Activated T-cell treated with anti-CD3 and anti-CD28 coated beads, Interleukin-2, amount 50 U/mL, for 72 hours (primary cell): Measurements from ENCODE around the gene SKAP2. TPM values are rescaled to one million over a fixed set of nuclear protein-coding genes. Genes with fewer than 3 reads are reported as not detected.

ENCODE experiments used
- ATAC-seq, 2 donors: fragments of 150-1000 bp; cut with Tn5 transposase; replicated peaks in 1 of 2; 2 replicates each; pipeline ENCODE4 v1.10.0; 2021; ENCODE audit warnings: moderate library complexity in 2 of 2, mild to moderate bottlenecking in 1 of 2
- DNase-seq, 2 donors: peaks; one replicate each; pipeline ENCODE4 v3.0.0; 2021 to 2022; ENCODE audit warnings: mixed read lengths in 1 of 2
- H3K27ac Mint-ChIP-seq: one replicate; pipeline ENCODE4 v1.8.0; 2022; ENCODE audit warnings: mild to moderate bottlenecking, moderate library complexity, mixed read lengths
- H3K27me3 Mint-ChIP-seq: one replicate; pipeline ENCODE4 v1.8.0; 2022; ENCODE audit warnings: low read depth, mixed read lengths
- H3K36me3 Mint-ChIP-seq, 2 donors: one replicate each; pipeline ENCODE4 v1.8.0; 2022; ENCODE audit warnings: mixed read lengths in 2 of 2, mild to moderate bottlenecking in 1 of 2; ENCODE audit not compliant: insufficient read depth in 2 of 2
- H3K4me1 Mint-ChIP-seq: one replicate; pipeline ENCODE4 v1.8.0; 2022; ENCODE audit warnings: low read depth, mixed read lengths
- H3K4me3 Mint-ChIP-seq, 2 donors: one replicate each; pipeline ENCODE4 v1.8.0; 2022; ENCODE audit warnings: mild to moderate bottlenecking in 2 of 2, mixed read lengths in 2 of 2, moderate library complexity in 2 of 2
- H3K9me3 Mint-ChIP-seq, 2 donors: one replicate each; pipeline ENCODE4 v1.8.0; 2022; ENCODE audit warnings: mixed read lengths in 2 of 2
- total RNA-seq, 2 donors: library from RNA; stranded (reverse); gene quantifications; one replicate each; pipeline ENCODE4 v1.2.3, GENCODE V29; 2022

SKAP2 gene
- total RNA-seq, 2 donors from 2014 or later: 9.7 to 22.4 TPM

DNA sequence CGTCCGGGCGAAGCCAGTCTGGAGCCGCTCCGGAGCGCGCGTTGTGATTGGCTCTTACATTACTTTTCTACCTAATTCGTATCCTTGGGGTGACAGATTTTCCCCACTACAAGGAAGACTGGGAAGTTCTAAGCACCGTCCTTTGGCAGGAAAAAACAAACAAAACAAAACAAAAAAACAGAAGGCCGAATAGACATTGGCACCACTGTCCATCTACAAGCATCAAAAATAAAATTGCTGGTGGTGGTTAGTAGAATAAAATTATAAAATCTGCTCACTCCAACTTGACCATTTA lies 651 bp upstream of the SKAP2 start:
- Mint-ChIP-seq H3K36me3 (peaks cover 3 to 6% of the 10 kb centered on the region in 2 donors), H3K27ac (peak overlapping the region; percentile 74), H3K27me3 (peaks cover 39% of the 10 kb centered on the region), H3K9me3 (peaks cover 1 to 4% of the 10 kb centered on the region in 2 donors), H3K4me1 (peaks cover 25% of the 10 kb centered on the region), H3K4me3 (peak overlapping the region; percentile 74 to 100)
- no peak for DNase-seq
- peak; percentile 39 to 48 for ATAC-seq

- H3K27ac Mint-ChIP-seq: peak overlapping the region; percentile 34
- DNase-seq (peak; percentile 8 to 19), ATAC-seq (peak; percentile 26 to 33)
- H3K4me3 Mint-ChIP-seq: peak overlapping the region; percentile 74 to 100
- H3K27me3 Mint-ChIP-seq: peaks cover 39% of the 10 kb centered on the region
- peaks cover 3 to 6% of the 10 kb centered on the region in 2 donors for H3K36me3 Mint-ChIP-seq
- H3K4me1 Mint-ChIP-seq: peaks cover 25% of the 10 kb centered on the region
- H3K9me3 Mint-ChIP-seq: peaks cover 1 to 4% of the 10 kb centered on the region in 2 donors
Measured at GRCh38 chr7:26863518-26864308, 677 bp downstream of the SKAP2 start.

GRCh38 chr7:26862834-26863233 lies 1.6 kb downstream of the SKAP2 start:
- DNase-seq: no peak
- Mint-ChIP-seq H3K27ac (no peak overlapping the region), H3K4me3 (peak overlapping the region in 1 of 2 donors; percentile 74), H3K36me3 (peaks cover 3 to 6% of the 10 kb centered on the region in 2 donors), H3K9me3 (peaks cover 1 to 4% of the 10 kb centered on the region in 2 donors), H3K4me1 (peaks cover 25% of the 10 kb centered on the region), H3K27me3 (peaks cover 47% of the 10 kb centered on the region)
- no peak for ATAC-seq

DNA sequence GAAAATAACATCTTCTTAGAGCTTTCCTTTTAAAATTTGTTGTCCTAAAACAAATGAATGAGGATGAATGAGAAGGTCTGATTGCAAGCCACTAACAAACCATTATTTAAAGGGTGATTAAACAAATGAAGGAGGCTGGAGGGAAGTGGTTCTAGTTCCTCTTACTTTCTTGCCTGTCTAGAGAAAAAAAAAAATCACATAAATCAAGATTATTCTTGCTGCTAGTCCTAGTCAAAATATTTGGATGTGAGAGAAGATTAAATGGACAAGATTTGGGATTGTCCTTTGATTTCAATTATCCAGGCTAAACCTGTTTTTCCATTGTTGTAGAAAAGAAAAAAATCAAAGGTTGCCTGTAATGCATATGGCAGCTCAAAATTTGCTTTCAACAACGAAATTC lies 3.3 kb downstream of the SKAP2 start:
- Mint-ChIP-seq H3K4me3 (no peak overlapping the region), H3K27me3 (peaks cover 64% of the 10 kb centered on the region), H3K9me3 (peaks cover 1 to 4% of the 10 kb centered on the region in 2 donors), H3K36me3 (peaks cover 3 to 6% of the 10 kb centered on the region in 2 donors), H3K27ac (no peak overlapping the region), H3K4me1 (peaks cover 35% of the 10 kb centered on the region)
- ATAC-seq: no peak
- no peak for DNase-seq

- Mint-ChIP-seq H3K27ac (no peak overlapping the region), H3K27me3 (peaks cover 67% of the 10 kb centered on the region), H3K4me1 (peaks cover 32% of the 10 kb centered on the region), H3K9me3 (no peaks in the 10 kb centered on the region), H3K36me3 (peaks cover 2 to 3% of the 10 kb centered on the region in 2 donors), H3K4me3 (no peak overlapping the region)
- DNase-seq (no peak), ATAC-seq (no peak)
Measured at GRCh38 chr7:26860361-26860760, 4.0 kb downstream of the SKAP2 start.

- ATAC-seq: no peak
- Mint-ChIP-seq H3K27ac (no peak overlapping the region), H3K27me3 (peaks cover 71% of the 10 kb centered on the region), H3K4me3 (no peak overlapping the region), H3K36me3 (peaks cover 1 to 2% of the 10 kb centered on the region in 2 donors), H3K4me1 (peaks cover 26% of the 10 kb centered on the region), H3K9me3 (no peaks in the 10 kb centered on the region)
- DNase-seq: no peak
Measured at GRCh38 chr7:26859720-26860119, 4.7 kb downstream of the SKAP2 start.

GRCh38 chr7:26858735-26859134 lies 5.7 kb downstream of the SKAP2 start:
- H3K4me1 Mint-ChIP-seq: peaks cover 18% of the 10 kb centered on the region
- H3K36me3 Mint-ChIP-seq: no peaks in the 10 kb centered on the region
- DNase-seq: no peak

GRCh38 chr7:26858241-26858715 lies 6.1 kb downstream of the SKAP2 start:
- Mint-ChIP-seq H3K4me1 (peaks cover 14% of the 10 kb centered on the region), H3K27ac (no peak overlapping the region), H3K9me3 (no peaks in the 10 kb centered on the region), H3K4me3 (no peak overlapping the region), H3K36me3 (no peaks in the 10 kb centered on the region), H3K27me3 (peaks cover 78% of the 10 kb centered on the region)
- ATAC-seq (no peak), DNase-seq (no peak)

More at GRCh38 chr7:26858735-26859134, 5.7 kb downstream of the SKAP2 start:
- H3K27me3 Mint-ChIP-seq: peaks cover 74% of the 10 kb centered on the region
- no peak for ATAC-seq
- H3K4me3 Mint-ChIP-seq: no peak overlapping the region
- no peak overlapping the region for H3K27ac Mint-ChIP-seq
- no peaks in the 10 kb centered on the region for H3K9me3 Mint-ChIP-seq

- H3K36me3 Mint-ChIP-seq: no peaks in the 10 kb centered on the region
- H3K27me3 Mint-ChIP-seq: peaks cover 74% of the 10 kb centered on the region
- no peak overlapping the region for H3K27ac Mint-ChIP-seq
- DNase-seq: peak in 1 of 2 donors; percentile 7
- H3K9me3 Mint-ChIP-seq: no peaks in the 10 kb centered on the region
- peak in 1 of 2 donors; percentile 36 for ATAC-seq
- peaks cover 10% of the 10 kb centered on the region for H3K4me1 Mint-ChIP-seq
- peak overlapping the region; percentile 43 to 50 for H3K4me3 Mint-ChIP-seq
Measured at GRCh38 chr7:26857506-26858240, 6.7 kb downstream of the SKAP2 start.

- Mint-ChIP-seq H3K9me3 (no peaks in the 10 kb centered on the region), H3K4me1 (peaks cover 10% of the 10 kb centered on the region), H3K27me3 (peaks cover 70% of the 10 kb centered on the region), H3K27ac (no peak overlapping the region), H3K4me3 (peak overlapping the region; percentile 43 to 50), H3K36me3 (no peaks in the 10 kb centered on the region)
- ATAC-seq: no peak
- DNase-seq: no peak
Measured at GRCh38 chr7:26857170-26857505, 7.3 kb downstream of the SKAP2 start.

DNA sequence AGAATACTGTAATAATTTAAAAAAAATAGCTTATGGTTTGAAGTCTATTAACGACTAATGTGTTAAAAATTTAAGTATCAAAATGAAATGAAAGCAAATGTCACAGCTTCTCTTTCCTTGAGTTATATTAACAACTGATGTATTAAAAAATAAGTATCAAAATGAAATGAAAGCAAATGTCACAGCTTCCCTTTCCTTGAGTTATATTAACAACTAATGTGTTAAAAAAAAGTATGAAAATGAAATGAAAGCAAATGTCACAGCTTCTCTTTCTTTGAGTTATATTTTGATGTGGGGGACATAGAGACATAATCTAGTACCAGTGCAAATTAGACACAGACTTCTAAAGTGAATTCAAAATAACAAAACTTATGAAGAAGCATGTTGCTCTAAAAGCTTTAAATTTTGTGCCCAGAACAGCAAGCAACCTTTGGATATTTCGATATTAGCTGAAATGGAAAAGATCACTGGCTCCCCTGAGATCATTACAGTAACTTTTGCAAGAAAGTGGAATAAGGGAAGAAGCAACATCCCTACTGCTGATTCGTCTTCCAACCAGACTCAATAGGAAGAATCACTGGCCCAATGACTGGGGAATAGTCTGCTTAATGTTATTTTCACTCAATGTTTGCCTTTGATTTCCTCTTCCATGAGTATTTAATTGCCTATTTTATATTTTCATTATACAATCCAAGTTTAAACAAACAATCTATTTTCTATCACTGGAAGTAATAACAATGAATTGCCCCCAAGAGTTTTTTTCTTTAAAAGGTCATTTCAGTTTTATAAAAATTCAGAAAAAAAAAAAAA lies 8.0 kb downstream of the SKAP2 start:
- H3K4me3 Mint-ChIP-seq: no peak overlapping the region
- ATAC-seq (no peak), DNase-seq (no peak)
- no peaks in the 10 kb centered on the region for H3K9me3 Mint-ChIP-seq
- peaks cover 62% of the 10 kb centered on the region for H3K27me3 Mint-ChIP-seq
- H3K27ac Mint-ChIP-seq: no peak overlapping the region
- peaks cover 10% of the 10 kb centered on the region for H3K4me1 Mint-ChIP-seq
- H3K36me3 Mint-ChIP-seq: no peaks in the 10 kb centered on the region

- peaks cover 10% of the 10 kb centered on the region for H3K4me1 Mint-ChIP-seq
- no peaks in the 10 kb centered on the region for H3K9me3 Mint-ChIP-seq
- no peaks in the 10 kb centered on the region for H3K36me3 Mint-ChIP-seq
- no peak overlapping the region for H3K27ac Mint-ChIP-seq
- H3K4me3 Mint-ChIP-seq: no peak overlapping the region
- DNase-seq (no peak), ATAC-seq (no peak)
- H3K27me3 Mint-ChIP-seq: peaks cover 54% of the 10 kb centered on the region
Measured at GRCh38 chr7:26854876-26855855, 9.2 kb downstream of the SKAP2 start.
